Stimulated activated CD4-positive, alpha-beta T cell treated with anti-CD3 and anti-CD28 coated beads, Interleukin-4, amount 100 ng/mL, for 4 hours (primary cell): ENCODE data around the gene GPRC5C.
A peak's percentile ranks its signal among the peaks of the same experiment; 100 is the strongest.

ENCODE experiments used
- DNase-seq, 2 experiments: peaks; one replicate each; pipeline ENCODE4 v3.0.0-alpha.2; 2020

GPRC5C gene

DNA sequence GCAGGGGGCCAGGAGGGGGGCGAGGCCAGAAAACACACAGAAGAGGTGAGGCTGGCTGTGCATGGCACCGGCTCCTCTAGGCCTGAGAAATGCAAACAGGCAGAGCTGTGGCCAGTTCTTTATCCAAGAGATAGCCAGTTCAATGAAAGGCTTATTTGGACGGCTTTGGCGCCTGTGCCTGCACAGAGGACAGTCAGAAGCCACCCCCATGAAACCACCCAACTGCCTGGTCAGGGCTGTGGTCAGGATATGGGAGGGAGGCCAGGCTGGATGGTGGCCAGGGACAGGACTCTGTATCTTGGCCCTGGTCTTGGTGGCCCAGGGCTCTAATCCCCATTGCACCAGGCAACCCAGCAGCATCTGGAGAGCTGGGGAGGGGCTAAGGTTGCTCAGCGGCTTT is 24.5 kb upstream of the GPRC5C start:
- no peak for DNase-seq

DNA sequence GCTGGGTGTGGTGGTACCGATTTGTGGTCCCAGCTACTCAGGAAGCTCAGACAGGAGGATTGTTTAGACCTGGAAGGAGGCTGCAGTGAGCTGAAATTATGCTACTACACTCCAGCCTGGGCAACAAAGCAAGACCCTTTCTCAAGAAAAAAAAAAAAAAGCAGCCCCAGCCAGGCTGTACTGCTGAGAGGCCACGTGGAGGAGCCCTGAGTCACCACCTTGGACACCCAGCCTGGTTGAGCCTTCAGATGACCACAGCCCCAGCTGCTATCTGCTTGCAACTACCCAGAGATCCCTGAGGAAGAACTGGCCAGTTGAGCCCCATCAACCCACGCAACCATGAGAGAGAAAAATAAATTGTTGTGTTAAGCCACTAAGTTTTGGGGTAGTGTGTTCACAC is 23.6 kb upstream of the GPRC5C start:
- no peak for DNase-seq

DNA sequence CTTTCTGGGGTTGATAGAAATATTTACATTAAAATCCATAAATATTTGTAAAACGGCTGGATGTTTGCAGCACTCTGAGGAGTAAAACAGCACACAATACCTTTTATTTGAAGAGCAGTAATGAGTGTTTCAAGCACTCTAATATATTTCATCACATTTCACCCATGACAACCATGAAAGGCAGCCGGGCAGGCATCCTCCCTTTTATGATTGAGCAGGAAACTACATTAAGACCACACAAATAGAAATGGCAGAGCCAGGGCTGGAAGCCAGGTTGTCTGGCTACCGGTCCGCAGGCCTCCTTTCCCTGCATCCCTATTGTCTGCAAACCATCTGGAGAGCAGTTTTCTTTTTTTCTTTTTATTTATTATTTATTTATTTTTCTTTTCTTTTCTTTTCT is 23.1 kb upstream of the GPRC5C start:
- DNase-seq, result no peak

DNA sequence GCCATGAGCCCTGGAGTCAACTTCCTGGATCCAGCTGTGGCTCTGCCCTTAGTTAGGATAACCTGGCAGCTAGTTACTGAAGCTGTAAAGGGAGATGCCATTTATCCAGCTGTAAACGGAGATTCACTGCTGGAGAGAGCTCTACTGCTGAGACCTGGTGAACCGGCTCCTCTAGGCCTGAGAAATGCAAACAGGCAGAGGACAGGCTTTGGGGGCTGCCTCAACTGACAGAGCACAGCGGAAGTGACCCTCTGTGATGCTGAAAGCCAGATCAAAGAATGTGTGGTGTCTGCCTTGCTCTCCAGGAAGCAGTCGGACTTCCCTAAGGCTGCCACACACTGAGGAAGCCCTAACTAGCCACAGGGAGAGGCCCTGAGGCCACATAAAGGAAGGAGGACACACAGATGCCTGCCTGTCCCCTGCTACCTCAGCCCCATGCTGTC is 21.9 kb upstream of the GPRC5C start:
- DNase-seq, result no peak

DNA sequence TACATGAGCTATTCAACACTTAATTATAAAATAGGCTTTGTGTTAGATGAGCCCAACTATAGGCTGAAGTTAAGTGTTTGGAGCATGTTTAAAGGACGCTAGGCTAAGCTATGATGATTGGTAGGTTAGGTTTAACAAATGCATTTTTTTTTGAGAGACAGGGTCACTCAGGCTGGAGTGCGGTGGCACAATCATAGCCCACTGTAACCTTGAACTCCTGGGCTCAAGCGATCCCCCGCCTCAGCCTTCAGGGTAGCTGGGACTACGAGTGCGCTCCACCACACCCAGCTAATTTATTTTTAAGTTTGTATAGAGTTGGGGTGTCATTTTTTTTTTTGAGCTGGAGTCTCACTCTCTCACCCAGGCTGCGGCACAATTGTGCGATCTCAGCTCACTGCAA is 19.3 kb upstream of the GPRC5C start:
- no peak for DNase-seq

GRCh38 chr17:74413491-74413890 is 18.4 kb upstream of the GPRC5C start:
- no peak for DNase-seq

DNA sequence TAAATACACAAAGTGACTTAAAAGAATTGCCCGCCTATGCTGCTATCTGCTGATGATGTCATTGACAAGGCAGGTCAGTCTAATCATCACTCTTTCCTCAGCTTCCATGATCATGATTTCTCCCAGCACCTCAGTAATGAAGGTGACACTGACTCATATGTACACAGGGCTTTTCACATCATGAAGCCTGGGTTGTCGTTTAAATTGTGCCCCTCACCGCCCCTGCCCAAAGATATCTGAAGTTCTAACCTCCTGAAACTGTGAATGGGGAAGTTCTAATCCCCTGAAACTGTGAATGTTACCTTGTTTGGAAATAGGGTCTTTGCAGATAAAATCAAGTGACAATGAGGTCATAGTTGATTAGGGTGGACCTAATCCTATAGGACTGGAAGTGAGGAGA is 17.4 kb upstream of the GPRC5C start:
- no peak for DNase-seq

- no peak for DNase-seq
These were observed 16.1 kb upstream of the GPRC5C start for GRCh38 chr17:74415608-74416396.

DNA sequence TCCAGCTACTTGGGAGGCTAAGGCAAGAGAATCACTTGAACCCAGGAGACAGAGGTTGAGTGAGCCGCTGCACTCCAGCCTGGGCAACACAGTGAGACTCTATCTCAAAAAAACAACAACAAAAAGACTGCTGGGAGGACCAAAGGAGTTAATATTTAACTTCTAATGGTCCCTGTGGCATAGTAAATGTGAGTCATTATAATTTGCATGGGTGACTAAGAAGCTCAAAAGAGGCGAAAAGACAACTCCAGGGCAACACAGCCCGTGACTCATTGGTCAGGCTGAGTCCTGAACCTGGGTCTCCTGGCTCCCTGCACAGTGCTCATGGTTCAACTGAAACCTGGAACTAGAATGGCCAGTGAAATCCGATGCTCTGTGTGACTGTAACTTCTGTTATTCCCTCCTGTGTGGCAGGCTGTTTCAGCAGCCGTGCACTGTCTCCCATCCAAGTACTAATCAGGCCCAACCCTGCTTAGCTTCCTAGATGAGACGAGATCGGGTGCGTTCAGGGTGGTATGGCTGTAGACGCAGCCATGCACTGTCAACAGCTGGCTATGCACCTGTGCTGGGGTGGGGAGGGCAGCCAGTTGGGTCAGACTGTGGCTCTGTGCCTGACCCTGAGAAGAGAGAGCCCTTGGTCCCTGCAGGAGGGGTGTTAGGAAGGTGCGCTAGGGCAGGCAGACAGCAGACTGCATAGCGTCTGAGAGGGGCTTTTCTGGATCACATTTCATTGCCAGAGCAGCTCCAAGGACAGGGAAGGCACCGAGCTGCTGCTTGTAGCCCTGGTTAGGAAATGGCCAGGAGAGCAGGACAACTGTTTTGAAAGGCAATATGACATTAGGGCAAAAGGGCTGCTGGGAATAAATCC is 14.5 kb upstream of the GPRC5C start:
- DNase-seq, result no peak

DNA sequence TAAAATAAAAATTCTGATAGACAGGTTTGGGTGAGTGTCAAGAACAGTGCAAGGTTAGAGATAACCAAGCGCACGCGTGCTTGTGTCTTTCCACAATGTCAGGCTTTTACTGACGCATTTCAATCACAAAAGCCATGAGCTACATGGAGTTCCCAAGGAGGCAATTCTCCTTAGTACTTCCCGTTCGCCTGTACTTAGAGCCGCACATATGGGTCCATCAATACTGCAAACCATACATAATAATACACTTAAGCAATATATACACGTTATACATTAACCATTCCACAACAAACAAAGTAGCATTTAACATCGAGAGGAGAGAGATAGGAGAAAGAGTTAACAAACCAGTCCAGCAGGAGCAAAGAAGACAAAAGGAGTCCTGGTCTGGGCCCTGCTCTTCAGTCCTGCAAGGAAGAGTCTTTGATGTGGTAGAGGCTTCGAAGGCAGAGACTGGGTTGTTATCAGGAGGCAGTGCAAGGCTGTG is 11.9 kb upstream of the GPRC5C start:
- DNase-seq, result no peak

GRCh38 chr17:74424117-74424516 is 7.8 kb upstream of the GPRC5C start:
- no peak for DNase-seq

DNA sequence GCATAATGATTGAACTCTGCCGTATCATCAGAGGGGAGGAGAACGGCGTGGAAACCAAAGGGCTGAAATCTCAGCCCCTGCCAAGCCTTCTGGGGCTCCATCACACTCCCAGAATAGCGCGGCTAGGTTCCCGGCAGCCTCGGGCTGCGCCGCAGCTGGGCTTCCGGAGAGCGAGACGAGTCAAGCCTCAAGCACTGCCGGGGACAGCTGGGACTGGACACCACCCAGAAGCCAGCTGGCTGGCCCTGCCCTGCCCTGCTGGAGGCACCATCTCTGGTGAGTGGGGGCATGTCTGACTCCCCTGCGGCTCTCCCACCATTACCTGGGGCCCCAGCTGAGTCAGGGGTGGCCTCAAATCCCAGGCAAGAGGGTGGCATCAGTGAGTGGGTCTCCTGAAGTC is 7.2 kb upstream of the GPRC5C start:
- no peak for DNase-seq

DNA sequence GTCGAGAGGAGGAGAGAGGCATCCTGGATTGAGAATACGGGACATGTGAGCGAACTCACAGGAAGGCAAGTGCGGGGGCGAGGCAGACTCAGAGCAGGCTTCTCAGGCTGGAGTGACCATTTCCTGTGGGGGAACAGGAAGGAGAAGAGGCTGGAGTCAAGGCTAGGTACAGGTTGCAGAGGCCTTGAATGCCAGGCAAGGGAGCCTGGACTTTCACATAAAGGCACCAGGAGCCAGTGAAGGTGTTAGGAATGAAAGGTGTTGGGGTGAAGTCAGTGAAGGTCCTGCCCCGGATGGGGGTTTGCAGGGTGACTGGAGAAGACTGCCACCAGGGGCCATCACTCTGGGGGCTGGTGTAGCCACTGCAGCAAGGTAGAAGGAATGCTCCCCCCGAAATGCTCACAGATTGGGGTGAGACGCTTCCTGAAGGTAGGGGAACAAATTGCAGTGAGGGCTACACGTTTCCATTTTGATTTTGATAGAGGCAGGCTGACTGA is 5.3 kb upstream of the GPRC5C start:
- DNase-seq, result no peak

DNA sequence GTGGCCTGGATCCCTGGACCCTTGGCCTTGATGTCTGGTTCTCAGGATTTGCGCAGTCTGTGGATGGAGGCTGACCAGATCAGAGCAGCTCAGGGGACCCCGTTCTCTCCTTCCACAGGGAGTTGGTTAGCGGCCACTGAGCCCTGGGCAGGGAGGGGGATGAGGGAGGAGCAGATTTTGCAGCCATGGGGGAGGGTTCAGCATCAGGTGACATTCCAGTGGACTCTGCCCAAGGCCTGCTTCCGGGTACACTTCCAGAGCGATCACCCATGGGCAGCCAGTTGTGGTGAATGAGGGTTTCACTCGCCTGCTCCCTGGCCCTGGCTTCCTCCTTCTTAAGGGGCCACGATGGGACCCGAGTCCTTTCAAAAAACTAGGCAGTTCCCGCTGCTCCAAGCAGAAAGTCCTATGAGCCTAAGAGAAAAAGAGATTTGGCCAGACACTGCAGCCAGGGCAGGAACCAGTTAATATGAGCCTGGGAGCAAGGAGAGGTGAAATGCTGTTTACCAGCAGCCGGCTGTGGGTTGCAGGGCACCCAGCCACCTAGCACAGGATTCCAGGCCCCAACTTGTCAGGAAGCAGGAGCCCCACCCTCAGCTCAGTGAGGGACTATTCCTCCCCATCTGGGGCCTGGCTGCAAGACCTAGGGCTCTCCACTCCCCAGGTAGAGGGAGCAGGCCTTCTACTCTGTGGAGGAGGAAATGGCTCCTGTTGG is 4.7 kb upstream of the GPRC5C start:
- DNase-seq, result no peak

GRCh38 chr17:74427763-74428153 is 4.1 kb upstream of the GPRC5C start:
- DNase-seq, result no peak

DNA sequence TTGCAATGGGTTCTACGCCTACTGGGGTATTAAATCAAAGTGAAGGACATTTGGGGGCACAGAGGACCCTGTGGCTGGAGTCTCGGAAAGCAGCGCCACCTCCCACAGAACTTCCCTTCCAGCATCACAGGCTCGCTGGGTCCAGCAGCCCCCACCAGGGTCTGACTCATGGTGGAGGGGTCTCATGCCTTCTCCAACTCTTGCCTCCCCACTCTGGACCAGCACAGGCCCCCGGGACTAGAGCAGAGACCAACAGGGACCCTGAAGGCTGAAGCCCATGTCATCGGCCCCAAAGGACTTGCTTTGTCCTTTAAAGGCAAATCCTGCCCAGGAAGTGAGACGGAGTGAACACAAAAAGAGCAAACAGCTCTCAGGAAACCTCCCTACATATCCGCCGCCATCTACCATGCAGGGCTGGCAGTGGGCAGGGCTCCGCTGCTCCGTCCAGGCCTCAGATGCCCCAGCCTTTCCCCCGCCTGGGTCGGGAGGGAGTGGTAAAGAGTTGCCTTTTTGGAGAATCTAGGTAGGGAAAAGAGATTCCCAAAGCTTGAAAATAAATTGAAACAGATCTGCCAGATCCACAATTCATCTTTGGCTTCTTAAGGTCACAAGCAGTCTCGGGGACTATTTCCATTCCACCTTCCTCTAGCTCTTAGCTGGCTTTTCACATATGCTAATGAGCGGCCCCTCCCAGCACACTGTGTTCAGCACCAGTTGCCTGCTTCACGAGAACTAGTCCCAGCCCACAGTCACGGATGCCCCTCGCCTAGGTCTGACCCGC is 2.1 kb upstream of the GPRC5C start:
- no peak for DNase-seq

DNA sequence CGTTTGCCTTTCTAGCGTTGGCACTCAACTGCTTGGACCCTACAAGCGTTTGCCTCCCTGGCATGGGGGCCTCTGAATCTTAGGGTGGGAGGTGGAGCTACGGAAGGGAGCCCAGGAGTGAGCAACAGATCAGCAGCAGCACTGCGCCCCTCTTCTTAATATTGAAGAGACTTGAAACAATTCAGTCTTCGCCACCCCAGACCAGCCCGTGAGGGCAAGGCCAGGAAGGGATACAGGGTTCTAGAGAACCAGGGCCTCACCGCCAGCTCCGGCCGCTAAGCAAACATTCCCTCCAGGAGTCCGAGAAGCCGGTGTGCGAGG is 1.5 kb upstream of the GPRC5C start:
- DNase-seq, result no peak

DNA sequence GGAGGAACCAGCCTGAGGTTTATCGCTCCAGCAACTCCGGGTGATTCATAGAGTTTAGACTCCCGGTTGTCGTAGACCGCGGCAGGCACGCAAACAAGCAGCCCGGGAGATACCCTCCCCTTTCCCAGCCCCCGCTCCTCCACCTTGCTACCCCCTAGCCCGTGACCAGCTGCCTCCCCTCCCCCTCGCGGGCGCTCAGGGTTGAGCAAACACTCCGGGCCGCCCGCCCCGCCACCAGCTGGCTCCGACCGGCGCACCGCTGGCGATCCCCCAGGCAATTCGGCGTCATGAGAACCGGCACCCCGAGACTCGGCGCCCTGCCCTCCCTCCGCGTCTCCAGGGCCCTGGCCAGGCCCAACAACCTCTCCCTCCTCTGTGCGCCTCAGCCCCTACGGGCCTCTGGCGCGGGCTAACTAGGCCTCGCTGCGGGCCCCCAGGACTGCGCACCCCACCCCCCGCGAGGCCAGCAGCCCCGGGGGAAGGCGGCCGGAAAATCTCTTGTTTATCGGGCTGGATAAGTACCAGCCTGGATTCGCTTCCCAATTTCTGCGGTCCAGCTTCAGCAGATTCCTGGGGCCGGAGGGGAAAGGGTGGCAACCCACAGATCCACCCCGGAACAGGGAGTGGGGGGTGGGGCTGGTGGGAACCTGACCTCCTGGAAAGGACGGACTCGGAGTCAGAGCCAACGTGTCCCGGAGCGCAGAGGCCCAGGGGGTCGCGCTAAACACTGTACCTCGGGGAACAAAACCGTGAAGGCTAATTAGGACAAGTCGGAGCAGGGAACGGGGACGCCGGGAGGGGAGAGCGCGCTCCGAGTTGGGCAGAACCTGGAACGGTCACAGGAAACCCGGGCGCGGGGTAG is 951 bp upstream of the GPRC5C start:
- DNase-seq, result peak in 1 of 2 experiments; percentile 6

DNA sequence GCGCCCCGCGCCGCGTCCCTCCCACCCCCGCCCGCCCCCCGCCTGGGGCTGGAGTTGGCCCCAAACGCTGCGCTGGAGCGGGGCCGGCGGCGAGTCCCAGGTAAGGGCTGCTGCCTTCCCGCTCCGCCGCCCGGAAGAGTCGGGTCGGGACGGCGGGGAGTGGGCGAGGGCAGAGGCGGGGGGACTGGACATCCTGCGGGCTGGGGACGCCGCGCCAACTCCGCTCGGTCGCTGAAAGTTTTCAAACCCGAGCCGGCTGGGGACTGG is 469 bp downstream of the GPRC5C start:
- no peak for DNase-seq

GRCh38 chr17:74432766-74433391 is 991 bp downstream of the GPRC5C start:
- no peak for DNase-seq

- DNase-seq, result no peak
These were observed 1.7 kb downstream of the GPRC5C start for GRCh38 chr17:74433421-74434121.
